ENCODE measurements around the gene TMEM51.

The TMEM51 gene

GRCh38 chr1:15255582-15256149, 102.1 kb downstream of the TMEM51 start:
- no peak for DNase-seq

GRCh38 chr1:15256584-15256983, 103.0 kb downstream of the TMEM51 start:
- no peak for DNase-seq

- no peak for DNase-seq
These were observed 103.8 kb downstream of the TMEM51 start for GRCh38 chr1:15257309-15257708.

GRCh38 chr1:15258833-15259621, 105.5 kb downstream of the TMEM51 start:
- no peak for DNase-seq

GRCh38 chr1:15259622-15260007, 106.1 kb downstream of the TMEM51 start:
- no peak for DNase-seq

GRCh38 chr1:15260418-15261154, 107.0 kb downstream of the TMEM51 start:
- no peak for DNase-seq

GRCh38 chr1:15261155-15262002, 107.8 kb downstream of the TMEM51 start:
- no peak for DNase-seq

GRCh38 chr1:15262003-15262377, 108.4 kb downstream of the TMEM51 start:
- DNase-seq = no peak

GRCh38 chr1:15262706-15263105, 109.2 kb downstream of the TMEM51 start:
- DNase-seq = no peak

- DNase-seq = no peak
These were observed 111.2 kb downstream of the TMEM51 start for GRCh38 chr1:15264769-15265168.

Data from NCI-H345 (cell line).